Measurements from ENCODE around the gene PPP3R1.

- TF ChIP-seq CTCF (conservative IDR thresholded peaks at IDR 0.05; ENCODE audit: low read depth, low read length) (no peak), EZH2 (IDR thresholded peaks at IDR 0.05; ENCODE audit: borderline replicate concordance, low read depth, low read length, poor library complexity, severe bottlenecking) (no peak)
Observed at GRCh38 chr2:68238955-68239822, 13.1 kb downstream of the PPP3R1 start.
